Astrocyte (in vitro differentiated cells and primary cell): Measurements from ENCODE around the gene P4HA2.

Experiments
- EZH2 ChIP-seq: IDR thresholded peaks from 2 replicates; pipeline ENCODE4 v1.6.1; 2012; ENCODE audit warnings: mild to moderate bottlenecking, low read length, inconsistent platforms; ENCODE audit not compliant: insufficient read depth
- TF ChIP-seq, protein P1 (sequence below): IDR thresholded peaks from 2 replicates; pipeline ENCODE4 v1.5.1; 2011; ENCODE audit warnings: low read depth, mild to moderate bottlenecking, inconsistent platforms, low read length, moderate library complexity; ENCODE audit not compliant: insufficient read depth

DNA sequence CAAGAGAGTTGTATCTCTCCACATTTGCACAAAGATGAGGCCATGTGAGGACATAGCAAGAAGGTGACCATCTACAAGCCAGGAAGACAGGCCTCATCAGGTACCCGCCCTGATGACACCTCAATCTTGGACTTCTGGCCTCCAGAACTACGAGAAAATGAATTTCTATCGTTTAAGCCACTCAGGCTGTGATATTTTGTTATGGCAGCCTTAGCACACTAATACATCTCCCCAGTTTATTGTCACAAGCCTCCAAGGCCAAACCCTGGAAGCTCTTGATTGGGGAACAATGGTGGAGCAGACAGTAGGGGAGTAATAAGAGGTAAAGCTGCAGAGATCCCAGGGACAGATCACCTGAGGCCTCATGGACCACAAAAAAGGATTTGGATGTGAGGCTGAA is 7.7 kb upstream of the P4HA2 start:
- TF ChIP-seq, protein P1, sequence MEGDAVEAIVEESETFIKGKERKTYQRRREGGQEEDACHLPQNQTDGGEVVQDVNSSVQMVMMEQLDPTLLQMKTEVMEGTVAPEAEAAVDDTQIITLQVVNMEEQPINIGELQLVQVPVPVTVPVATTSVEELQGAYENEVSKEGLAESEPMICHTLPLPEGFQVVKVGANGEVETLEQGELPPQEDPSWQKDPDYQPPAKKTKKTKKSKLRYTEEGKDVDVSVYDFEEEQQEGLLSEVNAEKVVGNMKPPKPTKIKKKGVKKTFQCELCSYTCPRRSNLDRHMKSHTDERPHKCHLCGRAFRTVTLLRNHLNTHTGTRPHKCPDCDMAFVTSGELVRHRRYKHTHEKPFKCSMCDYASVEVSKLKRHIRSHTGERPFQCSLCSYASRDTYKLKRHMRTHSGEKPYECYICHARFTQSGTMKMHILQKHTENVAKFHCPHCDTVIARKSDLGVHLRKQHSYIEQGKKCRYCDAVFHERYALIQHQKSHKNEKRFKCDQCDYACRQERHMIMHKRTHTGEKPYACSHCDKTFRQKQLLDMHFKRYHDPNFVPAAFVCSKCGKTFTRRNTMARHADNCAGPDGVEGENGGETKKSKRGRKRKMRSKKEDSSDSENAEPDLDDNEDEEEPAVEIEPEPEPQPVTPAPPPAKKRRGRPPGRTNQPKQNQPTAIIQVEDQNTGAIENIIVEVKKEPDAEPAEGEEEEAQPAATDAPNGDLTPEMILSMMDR = no peak
- TF ChIP-seq EZH2 = no peak
